Measurements from ENCODE around the gene CDC14B. TPM values are rescaled to one million over a fixed set of nuclear protein-coding genes. Genes with fewer than 3 reads are reported as not detected.
"Not testable (repeated sequence)": the region's sequence is repeated elsewhere in the genome, so short reads cannot be mapped to it uniquely, and the experiment has no call there.

CDC14B gene
- polyA plus RNA-seq, 4 donors = 12.7 to 29.3 (median 27.4) TPM

DNA sequence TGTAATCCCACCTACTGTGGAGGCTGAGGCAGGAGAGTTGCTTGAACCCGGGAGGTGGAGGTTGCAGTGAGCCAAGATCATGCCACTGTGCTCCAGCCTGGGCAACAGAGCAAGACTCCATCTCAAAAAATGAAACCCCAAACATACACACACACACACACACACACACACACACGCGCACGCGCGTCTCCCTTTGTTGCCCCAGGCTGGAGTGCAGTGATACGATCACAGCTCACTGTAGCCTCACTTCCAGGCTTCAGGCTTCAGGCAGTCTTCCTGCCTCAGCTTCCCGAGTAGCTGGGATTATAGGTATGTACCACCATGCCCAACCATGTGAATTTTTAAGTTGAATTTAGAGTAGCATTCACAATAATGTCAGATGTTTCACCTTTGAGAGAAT is 13.9 kb upstream of the CDC14B start:
- not testable (repeated sequence) for DNase-seq (ENCODE audit: low read depth in 4 of 4, low spot score in 3 of 4)

DNA sequence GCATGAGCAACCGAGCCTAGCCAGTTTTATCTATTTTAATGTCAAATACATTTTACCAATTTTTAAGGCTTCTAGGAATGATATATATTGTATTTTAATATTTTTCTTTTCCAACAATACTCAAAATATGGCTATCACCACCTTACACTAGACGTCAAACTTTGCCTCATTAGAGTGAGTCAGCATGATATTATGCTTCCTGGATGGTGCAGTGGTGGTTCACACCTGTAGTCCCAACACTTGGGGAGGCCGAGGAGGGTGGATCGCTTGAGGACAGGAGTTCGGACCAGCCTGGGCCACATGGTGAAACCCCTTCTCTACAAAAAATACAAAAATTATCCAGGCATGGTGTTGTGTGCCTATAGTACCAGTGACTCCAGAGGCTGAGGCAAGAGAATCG is 7.3 kb upstream of the CDC14B start:
- DNase-seq (ENCODE audit: low read depth in 4 of 4, low spot score in 3 of 4) = no peak

DNA sequence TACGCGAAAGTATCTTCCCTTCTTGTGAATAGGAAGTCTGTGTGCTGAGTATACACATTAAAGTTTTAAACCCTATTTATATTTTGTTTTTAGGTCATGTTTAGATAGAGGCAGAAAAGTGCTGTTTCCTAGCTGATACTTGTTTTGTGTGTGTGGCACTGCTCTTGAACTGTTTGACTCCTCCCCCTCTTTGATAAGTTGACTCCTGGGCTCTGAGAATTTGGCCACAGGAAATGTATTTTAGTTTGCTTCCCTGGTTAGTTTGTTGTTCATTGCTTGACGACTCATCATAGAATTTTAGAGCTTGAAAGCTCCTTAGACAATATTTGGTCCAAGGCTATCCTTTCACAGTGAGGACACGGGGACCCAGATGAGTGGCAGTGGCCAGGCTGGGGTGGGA is 2.0 kb upstream of the CDC14B start:
- DNase-seq (ENCODE audit: low read depth in 4 of 4, low spot score in 3 of 4) = no peak

GRCh38 chr9:96620832-96621269 is 1.2 kb upstream of the CDC14B start:
- DNase-seq (ENCODE audit: low read depth in 4 of 4, low spot score in 3 of 4) = no peak

- no peak for DNase-seq (ENCODE audit: low read depth in 4 of 4, low spot score in 3 of 4)
Observed at GRCh38 chr9:96620181-96620514, 505 bp upstream of the CDC14B start.

GRCh38 chr9:96619124-96619465 is 548 bp downstream of the CDC14B start:
- DNase-seq (ENCODE audit: low read depth in 4 of 4, low spot score in 3 of 4) = no peak

DNA sequence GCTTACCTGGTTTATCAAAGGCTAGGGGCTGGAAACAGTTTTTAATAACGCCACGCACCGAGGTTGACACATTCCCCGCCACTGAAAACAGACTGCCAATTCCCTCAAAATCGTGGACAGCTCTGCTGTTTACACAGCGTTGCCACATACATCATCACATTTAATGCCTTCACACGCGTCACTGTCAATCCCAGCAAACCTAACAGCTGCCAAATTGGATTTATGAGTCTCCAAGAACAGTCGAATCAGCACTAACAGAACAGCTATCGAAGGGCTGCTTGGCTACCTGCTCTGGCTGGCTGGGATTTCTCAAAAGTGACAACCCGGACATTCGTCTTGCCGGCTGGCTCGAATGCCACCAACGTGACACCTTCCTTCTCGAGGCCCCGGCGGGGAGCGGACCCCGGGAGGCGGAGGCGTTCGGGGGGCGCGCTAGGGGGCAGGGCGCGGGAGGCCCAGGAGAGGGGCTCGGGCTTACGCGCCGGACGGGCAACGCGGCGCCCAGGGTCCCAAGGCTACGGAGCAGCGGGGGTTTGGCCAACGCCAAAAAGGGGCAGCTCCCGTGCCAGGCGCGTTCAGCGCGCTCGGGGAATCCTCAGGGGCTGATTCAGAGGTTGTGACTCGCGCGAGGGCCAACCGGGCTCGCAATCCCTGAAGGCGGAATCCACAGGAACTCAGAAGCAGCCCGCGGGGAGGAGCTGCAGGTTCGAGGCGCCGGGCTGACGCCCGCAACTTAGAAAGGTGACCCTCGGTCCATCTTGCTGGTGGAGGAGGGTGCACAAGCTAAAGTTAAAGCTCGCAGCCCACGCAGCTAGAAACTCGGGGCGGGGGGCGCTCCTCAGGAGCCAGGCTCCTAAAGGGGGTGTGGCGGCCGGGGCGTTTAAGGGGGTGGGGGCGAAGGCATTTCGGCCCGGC is 1.2 kb downstream of the CDC14B start:
- DNase-seq (ENCODE audit: low read depth in 4 of 4, low spot score in 3 of 4) = no peak

DNA sequence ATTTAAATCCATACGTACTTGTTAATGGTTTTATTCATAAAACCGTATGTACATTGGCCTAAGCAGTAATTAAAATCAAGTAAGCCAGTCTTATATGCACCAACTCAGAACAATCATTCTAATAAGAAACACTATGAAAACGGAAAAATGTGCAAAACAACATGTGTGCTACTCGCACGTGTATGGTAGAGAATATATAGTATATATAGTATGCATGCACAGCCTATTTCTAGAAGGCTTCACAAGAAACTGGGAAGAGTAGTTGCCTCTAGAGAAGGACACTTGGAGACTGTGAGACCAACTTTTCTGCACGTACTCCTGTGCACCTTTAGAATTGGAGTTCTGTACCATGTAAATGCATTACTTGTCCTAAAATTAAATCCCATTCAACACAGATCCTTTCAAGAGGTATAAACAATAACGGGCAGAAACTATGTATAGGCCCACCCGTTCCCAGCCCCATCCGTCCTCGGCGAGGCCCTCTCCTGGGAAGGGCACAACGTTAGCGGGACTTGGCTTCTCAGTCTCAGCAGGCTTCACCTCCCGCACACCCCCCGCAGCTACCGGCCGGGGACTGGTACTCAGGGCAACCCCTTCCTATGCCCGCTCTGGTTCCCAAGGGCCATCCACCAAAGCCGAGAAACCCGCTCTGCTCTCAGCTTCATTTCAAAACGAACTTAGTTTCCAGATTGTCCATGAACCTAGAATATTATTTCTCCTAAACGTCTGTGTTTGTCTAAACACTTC is 2.0 kb downstream of the CDC14B start:
- DNase-seq (ENCODE audit: low read depth in 4 of 4, low spot score in 3 of 4) = no peak

GRCh38 chr9:96616817-96617438 is 2.7 kb downstream of the CDC14B start:
- no peak for DNase-seq (ENCODE audit: low read depth in 4 of 4, low spot score in 3 of 4)

DNA sequence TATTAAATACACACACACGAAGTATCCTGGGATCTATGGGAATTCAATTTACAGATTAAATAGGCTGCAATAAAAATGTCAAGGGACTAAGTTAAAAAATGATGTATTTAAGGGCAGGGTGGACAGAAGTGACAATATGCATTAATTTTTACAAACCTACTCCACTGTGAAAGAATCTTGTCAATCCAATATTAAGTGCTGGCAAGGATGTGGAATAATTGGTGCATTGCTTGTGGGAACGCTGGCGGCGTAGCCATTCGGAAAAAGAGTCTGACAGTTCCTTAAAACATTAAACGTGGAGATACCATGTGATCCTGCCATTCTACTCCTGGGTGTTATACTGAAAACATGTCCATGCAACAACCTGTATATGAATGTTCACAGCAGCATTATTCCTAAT is 4.2 kb downstream of the CDC14B start:
- DNase-seq (ENCODE audit: low read depth in 4 of 4, low spot score in 3 of 4) = no peak

DNA sequence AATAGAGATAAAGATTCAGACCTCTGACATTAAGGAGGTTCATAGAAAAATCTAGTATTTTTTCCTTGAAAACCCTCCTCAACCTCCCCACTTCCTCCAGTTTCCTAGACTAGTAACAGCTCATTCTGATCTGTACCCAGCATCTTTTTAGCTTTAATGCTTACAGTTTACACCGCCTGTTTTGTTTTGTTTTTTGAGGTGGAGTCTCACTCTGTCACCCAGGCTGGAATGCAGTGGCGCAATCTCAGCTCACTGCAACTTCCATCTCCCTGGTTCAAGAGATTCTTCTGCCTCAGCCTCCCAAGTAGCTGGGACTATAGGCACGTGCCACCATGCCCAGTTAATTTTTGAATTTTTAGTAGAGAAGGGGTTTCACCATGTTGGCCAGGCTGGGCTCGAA is 5.0 kb downstream of the CDC14B start:
- not testable (repeated sequence) for DNase-seq (ENCODE audit: low read depth in 4 of 4, low spot score in 3 of 4)

GRCh38 chr9:96612966-96613589 is 6.6 kb downstream of the CDC14B start:
- DNase-seq (ENCODE audit: low read depth in 4 of 4, low spot score in 3 of 4) = no peak

DNA sequence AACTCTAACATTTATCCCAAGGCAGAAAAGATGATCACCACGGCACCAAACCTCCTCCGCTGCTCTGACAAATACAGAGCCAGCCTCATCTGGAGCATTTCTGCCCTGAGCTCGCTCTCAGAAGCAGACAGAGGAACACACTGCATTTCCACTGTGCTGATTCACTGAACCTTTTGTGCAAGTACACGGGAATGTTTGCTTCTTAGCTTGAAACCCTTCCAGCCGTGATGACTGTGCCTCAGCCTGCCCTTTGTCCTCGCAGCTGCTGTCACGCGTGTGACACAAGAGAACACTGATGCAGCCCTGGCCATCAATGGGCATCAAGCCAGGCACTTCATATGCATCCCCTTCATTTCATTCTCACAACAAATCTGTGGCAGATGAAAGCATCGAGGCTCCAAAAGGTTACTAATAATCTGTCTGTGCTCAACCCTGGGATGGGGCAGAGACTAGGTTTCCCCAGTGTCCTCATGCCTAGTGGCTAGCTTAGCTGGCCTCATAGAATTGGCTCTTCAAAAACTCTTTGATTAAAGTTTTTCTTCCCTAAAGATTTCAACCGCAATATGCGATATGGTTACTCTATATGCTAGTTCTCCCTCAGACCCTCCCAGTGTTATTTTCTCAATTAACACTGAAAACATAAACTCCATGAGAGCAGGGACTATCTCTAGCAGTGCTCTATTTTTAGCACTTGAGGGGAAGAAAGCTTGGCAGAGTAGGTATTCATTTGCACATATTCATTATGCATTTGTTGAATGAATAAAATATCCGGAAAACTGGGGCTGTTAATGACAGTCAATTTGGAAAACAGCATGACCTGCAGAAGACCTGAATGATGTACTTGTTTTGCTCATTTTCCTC is 7.3 kb downstream of the CDC14B start:
- no peak for DNase-seq (ENCODE audit: low read depth in 4 of 4, low spot score in 3 of 4)

- no peak for DNase-seq (ENCODE audit: low read depth in 4 of 4, low spot score in 3 of 4)
Observed at GRCh38 chr9:96611302-96611701, 8.3 kb downstream of the CDC14B start.

DNA sequence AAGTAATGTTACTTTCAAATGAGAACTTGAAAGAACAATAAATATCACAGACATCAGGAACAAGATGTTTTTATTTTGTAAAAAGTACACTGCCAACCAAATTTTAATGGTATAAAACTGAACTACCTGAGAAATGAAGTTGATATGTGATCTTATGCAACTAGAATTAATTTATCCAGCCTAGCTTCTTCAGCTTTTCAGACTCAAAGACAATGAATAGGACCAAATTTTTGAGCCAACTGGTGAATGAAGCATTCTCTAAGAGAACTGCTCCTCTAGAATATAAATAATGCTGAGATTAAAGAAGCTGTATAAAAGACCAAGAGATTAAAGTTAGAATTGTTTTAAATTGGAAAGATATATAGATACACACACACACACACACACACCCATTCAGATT is 9.9 kb downstream of the CDC14B start:
- DNase-seq (ENCODE audit: low read depth in 4 of 4, low spot score in 3 of 4) = no peak

DNA sequence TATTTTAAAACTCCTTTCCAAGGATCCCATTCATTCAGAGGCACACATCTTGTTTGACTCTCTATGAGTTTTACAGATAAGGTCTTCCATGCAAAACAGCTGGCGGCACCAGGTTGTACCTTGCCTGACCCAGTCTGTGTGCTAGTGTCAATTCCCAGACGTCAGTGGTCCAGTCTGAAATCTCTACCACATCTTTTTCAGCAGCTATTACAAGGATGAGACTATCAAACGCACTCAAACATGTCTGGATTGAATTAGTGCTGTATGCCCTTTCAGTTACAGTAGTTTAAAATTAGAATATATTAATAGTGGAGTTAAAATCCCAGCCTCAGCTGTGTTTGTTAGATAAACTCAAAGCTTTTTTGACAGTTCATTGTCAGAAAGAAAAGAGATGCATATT is 11.7 kb downstream of the CDC14B start:
- no peak for DNase-seq (ENCODE audit: low read depth in 4 of 4, low spot score in 3 of 4)

DNA sequence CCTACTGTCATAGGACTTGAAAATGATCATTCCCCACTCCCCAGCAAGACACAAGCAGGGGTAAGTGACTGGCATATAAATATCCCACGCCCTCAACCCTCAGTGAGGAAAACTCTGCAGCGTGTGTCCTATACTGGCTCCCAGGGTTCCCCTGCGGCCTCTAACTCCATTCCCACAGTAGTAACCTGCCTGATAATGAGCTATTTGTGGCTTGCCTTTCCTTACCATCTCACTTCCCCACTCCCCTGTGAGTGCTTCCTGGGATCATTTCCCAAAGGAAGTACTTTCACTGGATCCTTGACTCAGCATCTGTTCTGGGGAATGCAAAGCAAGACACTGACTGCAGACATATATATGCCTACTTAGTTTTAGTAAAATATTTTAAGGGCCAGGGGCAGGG is 14.3 kb downstream of the CDC14B start:
- DNase-seq (ENCODE audit: low read depth in 4 of 4, low spot score in 3 of 4) = no peak

- DNase-seq (ENCODE audit: low read depth in 4 of 4, low spot score in 3 of 4) = no peak
Observed at GRCh38 chr9:96604004-96604319, 15.7 kb downstream of the CDC14B start.

- no peak for DNase-seq (ENCODE audit: low read depth in 4 of 4, low spot score in 3 of 4)
Observed at GRCh38 chr9:96603305-96604003, 16.2 kb downstream of the CDC14B start.

- no peak for DNase-seq (ENCODE audit: low read depth in 4 of 4, low spot score in 3 of 4)
Observed at GRCh38 chr9:96599298-96599697, 20.3 kb downstream of the CDC14B start.

Data from left renal pelvis (tissue), 4 donors.